GM12878 (cell line): ENCODE results near the gene ADAMTSL5. TPM values are rescaled to one million over a fixed set of nuclear protein-coding genes. Genes with fewer than 3 reads are reported as not detected.

Experiments used
- GABPA ChIP-seq: IDR thresholded peaks from 2 replicates; pipeline ENCODE4 v1.6.1; 2014; ENCODE audit warnings: antibody characterized with exemption, low read depth, mild to moderate bottlenecking, inconsistent platforms
- HDGF ChIP-seq: fragments of 450-650 bp; IDR thresholded peaks from 2 replicates; pipeline ENCODE4 v1.6.1; 2016; ENCODE audit warnings: antibody characterized with exemption
- MEF2B ChIP-seq: fragments of 450-650 bp; IDR thresholded peaks from 2 replicates; pipeline ENCODE4 v1.6.1; 2018; ENCODE audit warnings: mild to moderate bottlenecking, moderate library complexity; ENCODE audit not compliant: partially characterized antibody, poor library complexity, severe bottlenecking
- NR2C1 ChIP-seq: fragments of 450-650 bp; IDR thresholded peaks from 2 replicates; pipeline ENCODE4 v1.6.1; 2017; ENCODE audit warnings: antibody characterized with exemption, mild to moderate bottlenecking, moderate library complexity
- RAD51 ChIP-seq: fragments of 450-650 bp; IDR thresholded peaks from 2 replicates; pipeline ENCODE4 v1.6.1; 2016; ENCODE audit warnings: moderate library complexity, mild to moderate bottlenecking, inconsistent platforms
- RELA ChIP-seq: fragments of 450-650 bp; IDR thresholded peaks from 2 replicates; pipeline ENCODE4 v1.8.0; 2014; ENCODE audit warnings: borderline replicate concordance; ENCODE audit not compliant: partially characterized antibody
- SMAD5 ChIP-seq: IDR thresholded peaks from 2 replicates; pipeline ENCODE4 v1.6.1; 2016; ENCODE audit warnings: antibody characterized with exemption, low read depth
- TCF12 ChIP-seq: IDR thresholded peaks from 2 replicates; pipeline ENCODE4 v1.6.1; 2011; ENCODE audit warnings: low read depth, mild to moderate bottlenecking, low read length
- polyA plus RNA-seq, 11 experiments: library from polyadenylated mRNA; depleted of rRNA in 4 of 11; unstranded in 6 of 11; stranded (reverse) in 5 of 11; fragments of >200 nt; fragmentation: Nextera tagmentation in 4 of 11; fragmentation: Illumina TruSeq in 1 of 11; extraction: Ambion mirVana in 4 of 11; extraction: Trizol in 1 of 11; gene quantifications; 1 replicate in 1 of 11; 2 replicates in 10 of 11; pipeline versions ENCODE4 v1.2.1 to v1.2.3, GENCODE V29; 2011 to 2016; ENCODE audit warnings: inconsistent platforms in 2 of 11, missing spikeins in 2 of 11, low read depth in 1 of 11
- total RNA-seq, 4 experiments: library from RNA; depleted of rRNA in 3 of 4; stranded (reverse); fragments of >200 nt in 3 of 4; fragmentation: Illumina TruSeq in 1 of 4; extraction: Trizol in 1 of 4; gene quantifications; 2 replicates each; pipeline versions ENCODE4 v1.2.1 to v1.2.3, GENCODE V29; 2013 to 2021
- TF ChIP-seq, protein P1 (sequence below): fragments of 450-650 bp; IDR thresholded peaks from 2 replicates; pipeline ENCODE4 v1.6.1; 2017; ENCODE audit warnings: low read depth, mild to moderate bottlenecking, moderate library complexity
- TF ChIP-seq, protein P2 (sequence below): fragments of 450-650 bp; IDR thresholded peaks from 2 replicates; pipeline ENCODE4 v1.6.1; 2017; ENCODE audit warnings: borderline replicate concordance
- TF ChIP-seq, protein P3 (sequence below): IDR thresholded peaks from 2 replicates; pipeline ENCODE4 v1.6.1; 2011; ENCODE audit warnings: mild to moderate bottlenecking, low read depth, low read length, moderate library complexity; ENCODE audit not compliant: insufficient replicate concordance
- TF ChIP-seq, protein P4 (sequence below): fragments of 450-650 bp; IDR thresholded peaks from 2 replicates; pipeline ENCODE4 v1.6.1; 2016; ENCODE audit warnings: mild to moderate bottlenecking, moderate library complexity, borderline replicate concordance
- TF ChIP-seq, protein P5 (sequence below): fragments of 450-650 bp; IDR thresholded peaks from 2 replicates; pipeline ENCODE4 v1.6.1; 2017; ENCODE audit warnings: antibody characterized with exemption, mild to moderate bottlenecking, moderate library complexity

ADAMTSL5 gene
- total and polyA plus RNA-seq, 10 of the 15 experiments (the other 5 are each of a cell fraction or from before 2014, with no cell fraction given) = 0.04 to 0.83 (median 0.32) TPM; not detected in 4

DNA sequence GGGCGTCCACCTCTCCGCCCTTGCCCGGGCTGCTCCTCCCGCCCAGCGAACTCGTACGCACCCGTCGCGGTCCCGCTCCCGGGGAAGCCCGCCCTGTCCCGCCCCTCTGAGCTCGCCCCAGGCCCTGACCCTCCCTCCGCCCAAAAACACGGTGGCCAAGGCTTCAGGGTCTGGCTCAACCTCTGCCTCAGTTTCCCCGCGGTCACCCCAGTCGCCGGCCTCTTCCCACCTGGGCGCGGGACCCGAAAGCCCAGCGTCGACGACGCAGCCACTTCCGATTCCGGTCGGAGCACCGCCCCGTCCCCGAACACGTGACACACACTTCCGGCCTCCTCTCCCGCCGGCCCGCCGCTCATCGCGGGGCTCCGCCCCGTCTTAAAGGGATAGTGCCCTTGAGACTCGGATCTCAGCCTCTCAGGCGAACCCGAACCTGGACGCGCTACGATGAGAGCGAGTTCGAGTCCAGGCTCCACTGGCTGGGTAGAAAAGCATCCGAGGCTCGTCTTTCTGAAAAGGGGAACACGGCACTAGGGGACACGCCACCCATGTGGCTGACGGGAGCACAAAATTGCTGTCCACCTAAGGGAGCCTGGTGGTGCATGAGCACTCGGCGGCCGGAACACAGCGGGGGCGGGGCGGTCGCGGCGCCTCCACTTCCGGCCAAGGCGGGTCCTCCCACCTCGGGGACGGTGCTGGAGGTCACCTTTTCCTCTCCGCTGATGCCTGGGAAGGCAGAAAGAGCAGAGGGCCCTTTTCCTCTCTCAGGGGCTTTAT is 33.7 kb downstream of the ADAMTSL5 start, which contains the start of gene C19orf25 (continued):
- TF ChIP-seq, protein P1, sequence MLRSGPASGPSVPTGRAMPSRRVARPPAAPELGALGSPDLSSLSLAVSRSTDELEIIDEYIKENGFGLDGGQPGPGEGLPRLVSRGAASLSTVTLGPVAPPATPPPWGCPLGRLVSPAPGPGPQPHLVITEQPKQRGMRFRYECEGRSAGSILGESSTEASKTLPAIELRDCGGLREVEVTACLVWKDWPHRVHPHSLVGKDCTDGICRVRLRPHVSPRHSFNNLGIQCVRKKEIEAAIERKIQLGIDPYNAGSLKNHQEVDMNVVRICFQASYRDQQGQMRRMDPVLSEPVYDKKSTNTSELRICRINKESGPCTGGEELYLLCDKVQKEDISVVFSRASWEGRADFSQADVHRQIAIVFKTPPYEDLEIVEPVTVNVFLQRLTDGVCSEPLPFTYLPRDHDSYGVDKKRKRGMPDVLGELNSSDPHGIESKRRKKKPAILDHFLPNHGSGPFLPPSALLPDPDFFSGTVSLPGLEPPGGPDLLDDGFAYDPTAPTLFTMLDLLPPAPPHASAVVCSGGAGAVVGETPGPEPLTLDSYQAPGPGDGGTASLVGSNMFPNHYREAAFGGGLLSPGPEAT = peak; percentile 94
- 0 out of 2 replicates have a peak, but pooled peaks have one; percentile 60 for TF ChIP-seq HDGF
- TF ChIP-seq, protein P2, sequence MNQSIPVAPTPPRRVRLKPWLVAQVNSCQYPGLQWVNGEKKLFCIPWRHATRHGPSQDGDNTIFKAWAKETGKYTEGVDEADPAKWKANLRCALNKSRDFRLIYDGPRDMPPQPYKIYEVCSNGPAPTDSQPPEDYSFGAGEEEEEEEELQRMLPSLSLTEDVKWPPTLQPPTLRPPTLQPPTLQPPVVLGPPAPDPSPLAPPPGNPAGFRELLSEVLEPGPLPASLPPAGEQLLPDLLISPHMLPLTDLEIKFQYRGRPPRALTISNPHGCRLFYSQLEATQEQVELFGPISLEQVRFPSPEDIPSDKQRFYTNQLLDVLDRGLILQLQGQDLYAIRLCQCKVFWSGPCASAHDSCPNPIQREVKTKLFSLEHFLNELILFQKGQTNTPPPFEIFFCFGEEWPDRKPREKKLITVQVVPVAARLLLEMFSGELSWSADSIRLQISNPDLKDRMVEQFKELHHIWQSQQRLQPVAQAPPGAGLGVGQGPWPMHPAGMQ = no peak
- TF ChIP-seq MEF2B = peak; percentile 35
- TF ChIP-seq, protein P3, sequence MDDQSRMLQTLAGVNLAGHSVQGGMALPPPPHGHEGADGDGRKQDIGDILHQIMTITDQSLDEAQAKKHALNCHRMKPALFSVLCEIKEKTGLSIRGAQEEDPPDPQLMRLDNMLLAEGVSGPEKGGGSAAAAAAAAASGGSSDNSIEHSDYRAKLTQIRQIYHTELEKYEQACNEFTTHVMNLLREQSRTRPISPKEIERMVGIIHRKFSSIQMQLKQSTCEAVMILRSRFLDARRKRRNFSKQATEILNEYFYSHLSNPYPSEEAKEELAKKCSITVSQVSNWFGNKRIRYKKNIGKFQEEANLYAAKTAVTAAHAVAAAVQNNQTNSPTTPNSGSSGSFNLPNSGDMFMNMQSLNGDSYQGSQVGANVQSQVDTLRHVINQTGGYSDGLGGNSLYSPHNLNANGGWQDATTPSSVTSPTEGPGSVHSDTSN = peak; percentile 92
- peak; percentile 81 for TF ChIP-seq RELA
- peak; percentile 88 for TF ChIP-seq GABPA
- TF ChIP-seq, protein P4, sequence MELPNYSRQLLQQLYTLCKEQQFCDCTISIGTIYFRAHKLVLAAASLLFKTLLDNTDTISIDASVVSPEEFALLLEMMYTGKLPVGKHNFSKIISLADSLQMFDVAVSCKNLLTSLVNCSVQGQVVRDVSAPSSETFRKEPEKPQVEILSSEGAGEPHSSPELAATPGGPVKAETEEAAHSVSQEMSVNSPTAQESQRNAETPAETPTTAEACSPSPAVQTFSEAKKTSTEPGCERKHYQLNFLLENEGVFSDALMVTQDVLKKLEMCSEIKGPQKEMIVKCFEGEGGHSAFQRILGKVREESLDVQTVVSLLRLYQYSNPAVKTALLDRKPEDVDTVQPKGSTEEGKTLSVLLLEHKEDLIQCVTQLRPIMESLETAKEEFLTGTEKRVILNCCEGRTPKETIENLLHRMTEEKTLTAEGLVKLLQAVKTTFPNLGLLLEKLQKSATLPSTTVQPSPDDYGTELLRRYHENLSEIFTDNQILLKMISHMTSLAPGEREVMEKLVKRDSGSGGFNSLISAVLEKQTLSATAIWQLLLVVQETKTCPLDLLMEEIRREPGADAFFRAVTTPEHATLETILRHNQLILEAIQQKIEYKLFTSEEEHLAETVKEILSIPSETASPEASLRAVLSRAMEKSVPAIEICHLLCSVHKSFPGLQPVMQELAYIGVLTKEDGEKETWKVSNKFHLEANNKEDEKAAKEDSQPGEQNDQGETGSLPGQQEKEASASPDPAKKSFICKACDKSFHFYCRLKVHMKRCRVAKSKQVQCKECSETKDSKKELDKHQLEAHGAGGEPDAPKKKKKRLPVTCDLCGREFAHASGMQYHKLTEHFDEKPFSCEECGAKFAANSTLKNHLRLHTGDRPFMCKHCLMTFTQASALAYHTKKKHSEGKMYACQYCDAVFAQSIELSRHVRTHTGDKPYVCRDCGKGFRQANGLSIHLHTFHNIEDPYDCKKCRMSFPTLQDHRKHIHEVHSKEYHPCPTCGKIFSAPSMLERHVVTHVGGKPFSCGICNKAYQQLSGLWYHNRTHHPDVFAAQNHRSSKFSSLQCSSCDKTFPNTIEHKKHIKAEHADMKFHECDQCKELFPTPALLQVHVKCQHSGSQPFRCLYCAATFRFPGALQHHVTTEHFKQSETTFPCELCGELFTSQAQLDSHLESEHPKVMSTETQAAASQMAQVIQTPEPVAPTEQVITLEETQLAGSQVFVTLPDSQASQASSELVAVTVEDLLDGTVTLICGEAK = peak; percentile 92
- TF ChIP-seq, protein P5, sequence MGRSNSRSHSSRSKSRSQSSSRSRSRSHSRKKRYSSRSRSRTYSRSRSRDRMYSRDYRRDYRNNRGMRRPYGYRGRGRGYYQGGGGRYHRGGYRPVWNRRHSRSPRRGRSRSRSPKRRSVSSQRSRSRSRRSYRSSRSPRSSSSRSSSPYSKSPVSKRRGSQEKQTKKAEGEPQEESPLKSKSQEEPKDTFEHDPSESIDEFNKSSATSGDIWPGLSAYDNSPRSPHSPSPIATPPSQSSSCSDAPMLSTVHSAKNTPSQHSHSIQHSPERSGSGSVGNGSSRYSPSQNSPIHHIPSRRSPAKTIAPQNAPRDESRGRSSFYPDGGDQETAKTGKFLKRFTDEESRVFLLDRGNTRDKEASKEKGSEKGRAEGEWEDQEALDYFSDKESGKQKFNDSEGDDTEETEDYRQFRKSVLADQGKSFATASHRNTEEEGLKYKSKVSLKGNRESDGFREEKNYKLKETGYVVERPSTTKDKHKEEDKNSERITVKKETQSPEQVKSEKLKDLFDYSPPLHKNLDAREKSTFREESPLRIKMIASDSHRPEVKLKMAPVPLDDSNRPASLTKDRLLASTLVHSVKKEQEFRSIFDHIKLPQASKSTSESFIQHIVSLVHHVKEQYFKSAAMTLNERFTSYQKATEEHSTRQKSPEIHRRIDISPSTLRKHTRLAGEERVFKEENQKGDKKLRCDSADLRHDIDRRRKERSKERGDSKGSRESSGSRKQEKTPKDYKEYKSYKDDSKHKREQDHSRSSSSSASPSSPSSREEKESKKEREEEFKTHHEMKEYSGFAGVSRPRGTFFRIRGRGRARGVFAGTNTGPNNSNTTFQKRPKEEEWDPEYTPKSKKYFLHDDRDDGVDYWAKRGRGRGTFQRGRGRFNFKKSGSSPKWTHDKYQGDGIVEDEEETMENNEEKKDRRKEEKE = no peak
- TF ChIP-seq TCF12 = peak; percentile 54; the same call in 1 of the 2 replicates
- no peak for TF ChIP-seq SMAD5
- no peak; the same call in 1 of the 2 replicates for TF ChIP-seq NR2C1
- TF ChIP-seq RAD51 = peak; percentile 97
